EL (cell line): ENCODE data around the gene SV2B.
A peak's percentile ranks its signal among the peaks of the same experiment; 100 is the strongest.
"Not testable (repeated sequence)": the region's sequence is repeated elsewhere in the genome, so short reads cannot be mapped to it uniquely, and the experiment has no call there.

Experiments used
- DNase-seq: peaks from one replicate; pipeline ENCODE4 v3.0.0-alpha.2; 2016

SV2B gene, protein sequence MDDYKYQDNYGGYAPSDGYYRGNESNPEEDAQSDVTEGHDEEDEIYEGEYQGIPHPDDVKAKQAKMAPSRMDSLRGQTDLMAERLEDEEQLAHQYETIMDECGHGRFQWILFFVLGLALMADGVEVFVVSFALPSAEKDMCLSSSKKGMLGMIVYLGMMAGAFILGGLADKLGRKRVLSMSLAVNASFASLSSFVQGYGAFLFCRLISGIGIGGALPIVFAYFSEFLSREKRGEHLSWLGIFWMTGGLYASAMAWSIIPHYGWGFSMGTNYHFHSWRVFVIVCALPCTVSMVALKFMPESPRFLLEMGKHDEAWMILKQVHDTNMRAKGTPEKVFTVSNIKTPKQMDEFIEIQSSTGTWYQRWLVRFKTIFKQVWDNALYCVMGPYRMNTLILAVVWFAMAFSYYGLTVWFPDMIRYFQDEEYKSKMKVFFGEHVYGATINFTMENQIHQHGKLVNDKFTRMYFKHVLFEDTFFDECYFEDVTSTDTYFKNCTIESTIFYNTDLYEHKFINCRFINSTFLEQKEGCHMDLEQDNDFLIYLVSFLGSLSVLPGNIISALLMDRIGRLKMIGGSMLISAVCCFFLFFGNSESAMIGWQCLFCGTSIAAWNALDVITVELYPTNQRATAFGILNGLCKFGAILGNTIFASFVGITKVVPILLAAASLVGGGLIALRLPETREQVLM

GRCh38 chr15:91099995-91100813 lies at the start of gene SV2B:
Gene SV2B (plus strand): TSS chr15:91100257. CDS start chr15:91226264, 126,007 bp downstream.
- DNase-seq: peak; percentile 15

GRCh38 chr15:91051248-91051647 lies 48.8 kb upstream of the SV2B start:
- no peak for DNase-seq

DNA sequence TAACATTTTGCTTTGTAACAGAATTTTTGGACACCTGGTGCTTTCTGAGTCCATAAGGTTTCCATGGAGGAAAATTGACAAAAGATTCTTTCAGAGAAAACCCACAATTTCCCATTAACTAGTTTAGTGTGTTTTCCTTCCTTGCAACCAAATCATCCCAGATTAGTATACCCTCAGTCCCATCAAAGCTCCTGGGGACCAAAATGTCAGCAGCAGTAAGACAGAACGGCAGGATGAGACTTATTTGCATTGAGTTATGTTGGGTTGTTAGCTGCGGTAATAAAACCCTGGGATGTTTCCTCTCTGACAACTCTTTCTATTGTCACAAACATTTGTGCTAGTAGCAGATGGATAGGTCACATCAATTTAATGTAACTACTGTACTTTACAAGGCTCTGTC lies 45.2 kb upstream of the SV2B start:
- DNase-seq: no peak

GRCh38 chr15:91055548-91056331 lies 44.3 kb upstream of the SV2B start:
- peak; percentile 73 for DNase-seq

- DNase-seq: no peak
These were observed 38.8 kb upstream of the SV2B start for GRCh38 chr15:91061230-91061629.

- no peak for DNase-seq
These were observed 38.1 kb upstream of the SV2B start for GRCh38 chr15:91061997-91062396.

- DNase-seq: no peak
These were observed 34.6 kb upstream of the SV2B start for GRCh38 chr15:91065505-91065904.

DNA sequence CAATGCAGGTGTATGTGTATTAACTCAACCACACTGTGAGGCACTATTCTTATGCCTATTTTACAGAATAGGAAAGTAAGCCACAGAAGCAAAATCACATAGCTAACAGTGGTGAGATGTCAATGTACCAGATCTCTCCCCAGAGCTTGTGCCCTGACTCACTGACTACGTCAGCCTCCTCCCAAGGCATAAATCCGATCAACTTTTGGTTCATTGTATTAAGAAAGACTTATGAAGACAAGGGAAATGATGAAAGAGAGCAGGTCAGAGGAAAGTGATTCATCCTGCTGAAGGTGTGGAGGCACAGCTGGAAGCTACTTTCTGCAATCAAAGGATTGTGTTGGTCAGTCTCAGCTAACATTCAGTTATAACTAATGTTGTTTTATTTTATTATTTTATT lies 33.0 kb upstream of the SV2B start:
- DNase-seq: peak; percentile 18

DNA sequence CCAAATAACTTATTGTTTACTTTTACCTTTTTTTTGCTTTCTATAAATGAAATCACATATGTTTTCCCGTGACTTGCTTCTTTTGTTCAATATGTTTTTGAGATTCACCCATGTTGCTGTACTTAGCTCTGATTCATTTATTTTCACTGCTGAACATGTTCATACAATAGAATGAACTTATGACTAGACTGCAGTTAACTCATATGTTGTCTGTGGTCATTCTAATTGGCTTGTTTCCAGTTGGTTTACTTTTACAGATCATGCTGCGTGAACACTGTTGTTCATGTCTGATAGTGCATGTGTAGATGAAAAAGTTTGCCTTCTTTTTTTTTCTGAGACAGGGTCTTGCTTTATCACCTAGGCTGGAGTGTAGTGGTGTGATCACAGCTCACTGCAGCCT lies 31.6 kb upstream of the SV2B start:
- DNase-seq: no peak

- DNase-seq: no peak
These were observed 31.1 kb upstream of the SV2B start for GRCh38 chr15:91068966-91069365.

DNA sequence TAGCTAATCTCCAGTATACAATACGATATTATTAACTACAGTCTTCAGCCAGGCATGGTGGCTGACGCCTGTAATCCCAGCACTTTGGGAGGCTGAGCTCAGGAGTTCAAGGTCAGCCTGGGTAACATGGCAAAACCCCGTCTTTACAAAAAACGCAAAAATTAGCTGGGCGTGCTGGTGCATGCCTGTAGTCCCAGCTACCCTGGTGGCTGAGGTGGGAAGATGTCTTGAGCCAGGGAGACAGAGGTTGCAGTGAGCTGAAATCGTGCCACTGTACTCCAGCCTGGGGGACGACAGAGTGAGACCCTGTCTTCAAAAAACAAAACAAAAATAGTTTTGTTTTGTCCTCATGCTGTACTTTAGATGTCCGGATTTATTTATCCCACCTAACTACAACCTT lies 29.2 kb upstream of the SV2B start:
- DNase-seq: no peak

GRCh38 chr15:91072161-91072560 lies 27.9 kb upstream of the SV2B start:
- DNase-seq: no peak

DNA sequence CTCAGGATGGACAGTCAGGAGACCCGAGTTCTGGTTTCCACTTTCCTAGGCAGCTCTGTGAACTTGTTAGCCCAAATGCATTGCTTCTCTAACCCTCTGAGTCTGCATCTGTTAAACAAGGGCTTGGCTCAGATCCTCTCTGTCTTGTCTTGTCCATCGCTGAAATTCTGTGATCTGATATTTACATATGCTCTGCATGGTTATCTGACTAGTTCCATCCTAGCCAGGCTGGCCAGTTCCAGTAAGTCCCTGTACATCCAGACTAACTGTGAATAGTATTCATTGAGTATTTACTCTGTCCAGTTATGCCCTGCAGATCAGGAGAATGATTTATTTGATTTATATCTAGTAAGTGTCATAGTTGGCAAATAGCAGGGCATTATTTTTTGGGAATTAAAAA lies 27.0 kb upstream of the SV2B start:
- no peak for DNase-seq

DNA sequence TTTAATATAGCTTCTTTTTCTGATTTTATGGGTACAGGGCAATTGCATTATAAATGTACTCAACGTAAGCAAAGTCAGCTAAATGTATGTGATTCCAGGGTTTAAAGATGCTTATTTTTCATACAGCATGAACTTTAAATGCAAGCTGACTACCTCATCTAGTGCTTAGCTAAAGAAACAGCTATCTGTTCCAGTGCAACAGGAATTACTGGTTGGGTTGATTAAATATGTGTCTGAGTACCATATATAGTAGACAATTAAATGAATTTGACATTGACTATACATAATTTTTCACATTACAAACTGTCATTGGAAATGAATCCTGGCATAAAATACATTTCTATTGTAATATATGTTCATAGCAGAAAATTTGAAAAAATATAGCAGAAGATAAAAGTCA lies 26.3 kb upstream of the SV2B start:
- no peak for DNase-seq

DNA sequence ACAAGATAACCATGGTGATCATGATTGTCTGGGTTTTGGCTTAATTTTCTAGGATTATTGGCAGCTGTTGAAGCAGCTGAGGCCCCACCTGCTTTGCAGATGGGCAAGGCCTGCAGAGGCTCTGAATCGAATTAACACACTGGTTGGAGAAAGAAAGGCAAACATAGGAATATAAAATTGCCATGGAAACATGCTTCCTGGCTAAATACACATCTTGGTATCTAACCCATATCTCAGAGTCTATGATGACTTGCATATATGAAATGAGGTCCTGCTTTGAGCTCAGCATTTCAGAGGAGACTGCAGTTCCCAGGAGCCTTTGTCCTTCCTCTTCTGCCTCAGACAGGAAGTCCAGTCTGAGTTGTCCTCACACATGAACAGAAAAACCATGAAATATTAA lies 24.3 kb upstream of the SV2B start:
- no peak for DNase-seq

DNA sequence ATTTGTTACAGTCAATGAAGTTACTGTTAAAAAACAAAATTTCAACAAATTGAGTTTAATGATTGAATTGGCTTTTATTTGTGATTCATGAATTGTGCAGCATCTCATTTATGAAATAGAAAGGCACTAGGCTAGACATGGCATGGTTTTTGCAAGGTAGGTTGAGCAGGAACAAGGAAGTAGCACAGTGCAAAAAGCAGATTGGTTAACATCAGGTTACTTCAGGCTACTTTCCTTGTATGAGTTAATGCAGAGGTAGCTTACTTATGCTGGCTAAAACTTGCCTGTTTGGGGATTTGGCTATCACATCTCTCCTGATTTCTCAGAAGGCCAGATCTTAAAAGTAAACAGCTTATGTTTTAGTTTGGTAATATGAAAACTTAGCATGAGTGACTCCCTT lies 23.0 kb upstream of the SV2B start:
- DNase-seq: no peak

GRCh38 chr15:91093866-91094265 lies 6.2 kb upstream of the SV2B start:
- DNase-seq: not testable (repeated sequence)

- no peak for DNase-seq
These were observed 1.6 kb upstream of the SV2B start for GRCh38 chr15:91098451-91098850.

DNA sequence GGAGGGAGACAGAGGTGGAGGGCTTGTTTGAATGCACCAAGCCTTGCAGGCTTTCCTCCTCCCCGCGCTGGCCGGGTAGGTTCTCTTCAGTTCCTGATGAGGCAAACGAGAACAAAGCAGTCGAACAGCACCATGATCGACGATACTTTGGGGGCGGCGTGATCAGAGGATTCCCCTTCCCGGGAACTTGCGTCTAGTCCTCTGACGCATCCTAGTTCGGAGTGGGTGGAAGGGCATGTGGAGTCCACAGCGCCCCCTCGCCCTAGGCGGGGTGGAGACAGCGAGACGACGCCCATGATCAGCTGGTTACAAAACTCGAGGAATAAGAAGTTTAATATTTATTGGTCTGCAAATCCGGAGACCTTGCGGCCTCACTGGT lies 452 bp upstream of the SV2B start:
- peak; percentile 36 for DNase-seq

DNA sequence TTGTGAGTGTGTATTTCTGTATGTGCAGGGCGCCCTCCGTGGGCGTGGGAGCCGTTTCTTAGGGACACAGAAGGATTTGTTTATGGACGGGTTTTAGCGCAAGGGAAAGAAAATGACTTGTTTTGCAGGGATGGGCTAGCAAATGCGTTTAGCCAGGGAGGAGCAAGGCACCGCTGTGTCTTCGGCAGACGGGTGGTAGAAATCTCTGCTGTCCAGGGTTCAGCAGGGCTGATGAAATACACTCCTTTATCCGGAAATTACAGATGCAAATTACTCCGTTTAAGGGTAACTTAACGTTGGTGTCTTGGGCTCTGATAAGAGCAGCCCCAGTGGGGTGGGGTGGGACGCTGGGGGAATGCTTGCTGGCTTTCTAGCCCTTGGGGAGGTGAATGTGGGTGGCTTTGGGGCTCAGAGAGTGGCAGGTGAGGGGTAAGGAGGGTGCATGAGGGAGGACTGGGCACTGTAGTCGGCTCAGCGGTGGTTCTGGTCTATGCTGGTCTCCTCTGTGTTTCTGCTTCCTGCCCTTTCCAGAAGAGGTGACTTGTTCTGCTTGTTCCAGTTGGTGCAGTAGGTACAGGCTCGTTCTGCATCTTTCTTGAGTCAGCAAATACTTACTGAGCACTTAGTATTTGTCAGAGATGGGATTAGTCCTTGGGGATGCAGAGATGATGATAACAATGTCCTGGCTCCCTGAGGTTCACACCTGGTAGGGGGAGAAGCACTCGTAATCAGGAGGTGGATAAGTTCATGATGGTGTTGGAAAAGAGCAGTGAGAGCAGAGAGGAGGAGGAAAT lies 954 bp downstream of the SV2B start:
- no peak for DNase-seq

GRCh38 chr15:91101608-91101920 lies 1.5 kb downstream of the SV2B start:
- no peak for DNase-seq
